Left ventricle myocardium superior (tissue), 1 donor: ENCODE measurements around the gene COL24A1. TPM values are rescaled to one million over a fixed set of nuclear protein-coding genes. Genes with fewer than 3 reads are reported as not detected.
"Not testable (repeated sequence)": the region's sequence is repeated elsewhere in the genome, so short reads cannot be mapped to it uniquely, and the experiment has no call there.

Experiments used
- ATAC-seq: fragments of 200-7000 bp; cut with Tn5 transposase; one replicate; pipeline ENCODE4 v1.9.1; 2020; ENCODE audit warnings: mild to moderate bottlenecking, moderate library complexity
- DNase-seq: peaks from one replicate; pipeline ENCODE4 v3.0.0-alpha.2; 2020
- intact Hi-C: fragments of 100-400 bp; cut with micrococcal nuclease; formaldehyde crosslinking; loops from one replicate; pipeline ENCODE4 v1.11.0; 2022
- total RNA-seq: library from RNA; stranded (reverse); fragmentation: NEBNext Ultra II Directional; extraction: Animal tissue kit (Norgen Biotek cat#: 25700); gene quantifications from one replicate; pipeline ENCODE4 v1.2.1, GENCODE V29; 2021
- donor health status: DM: no; HTN: yes; CAD: no; lungs with severe emphysema.

Gene COL24A1
- total RNA-seq, 1 donor from 2014 or later, result 0.82 TPM

DNA sequence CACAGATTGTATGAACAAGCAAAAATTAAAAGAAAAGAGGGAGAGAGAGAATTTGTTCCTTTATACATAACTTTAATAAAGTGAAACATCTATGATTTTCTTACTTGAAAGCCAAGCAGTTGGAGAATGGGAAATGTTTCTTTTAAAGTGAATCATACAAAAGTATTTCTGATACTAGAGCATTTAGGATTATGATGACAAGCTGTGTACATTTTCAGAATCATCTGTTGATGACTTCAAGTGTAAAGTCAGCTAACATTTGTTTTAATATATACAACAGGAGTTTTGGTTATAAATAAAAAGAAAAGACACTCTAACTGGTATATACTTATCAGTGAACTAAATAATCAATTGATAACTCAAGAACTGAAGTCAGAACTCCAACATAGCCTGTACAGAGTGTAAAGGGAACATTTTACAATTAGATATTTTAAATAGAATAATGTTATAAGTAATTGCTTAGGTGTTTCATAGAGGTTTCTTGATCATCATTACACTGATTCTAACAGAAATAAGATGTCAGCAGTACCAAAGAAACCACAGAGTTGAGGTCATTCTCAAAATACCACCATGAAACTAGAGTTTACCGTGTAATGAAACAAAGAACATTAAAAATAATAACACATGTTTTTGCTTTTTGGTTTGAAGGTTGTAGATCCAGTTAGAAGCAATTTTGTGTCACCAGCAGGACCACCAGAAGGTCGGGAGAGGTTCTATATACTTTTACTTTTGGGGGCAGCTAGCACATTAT, 103.4 kb downstream of the COL24A1 start:
- ATAC-seq, result no peak
- intact Hi-C loops, result no loop called here
- no peak for DNase-seq

GRCh38 chr1:86035101-86035500, 121.5 kb downstream of the COL24A1 start:
- ATAC-seq, result no peak
- DNase-seq, result no peak
- intact Hi-C loops, result no loop called here

GRCh38 chr1:86030180-86030579, 126.4 kb downstream of the COL24A1 start:
- intact Hi-C loops, result no loop called here
- ATAC-seq (no peak), DNase-seq (no peak)

DNA sequence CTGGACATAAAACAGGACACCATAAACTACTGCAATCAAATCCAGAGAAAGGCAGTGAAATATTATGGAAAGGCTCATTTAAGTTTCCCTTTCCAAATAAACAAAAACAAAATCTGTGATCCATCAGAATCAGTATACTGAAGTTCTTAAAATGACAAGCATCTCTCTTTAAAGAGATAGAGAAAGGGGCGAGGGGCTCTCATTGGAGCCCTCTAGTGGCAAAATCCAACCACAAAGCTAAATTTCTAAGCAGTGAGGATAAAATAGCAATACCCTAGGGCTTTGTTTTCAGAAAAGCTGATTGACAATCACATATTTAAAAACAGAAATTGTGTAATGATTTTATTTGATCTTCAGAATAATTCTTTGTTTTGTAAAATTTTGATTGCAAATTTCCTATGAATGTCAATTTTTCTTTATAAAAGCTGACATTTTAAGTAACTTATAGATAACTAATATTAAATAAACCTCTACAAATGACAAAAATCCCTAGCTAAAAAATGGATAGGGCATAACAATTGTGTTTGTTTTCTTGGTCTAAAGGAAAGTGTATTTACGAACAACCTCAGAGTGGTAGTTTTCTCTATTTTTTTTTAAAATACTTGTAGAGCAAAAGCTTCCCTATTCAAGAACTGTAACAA, 138.2 kb downstream of the COL24A1 start:
- DNase-seq (no peak), ATAC-seq (no peak)
- intact Hi-C loops, result no loop called here

DNA sequence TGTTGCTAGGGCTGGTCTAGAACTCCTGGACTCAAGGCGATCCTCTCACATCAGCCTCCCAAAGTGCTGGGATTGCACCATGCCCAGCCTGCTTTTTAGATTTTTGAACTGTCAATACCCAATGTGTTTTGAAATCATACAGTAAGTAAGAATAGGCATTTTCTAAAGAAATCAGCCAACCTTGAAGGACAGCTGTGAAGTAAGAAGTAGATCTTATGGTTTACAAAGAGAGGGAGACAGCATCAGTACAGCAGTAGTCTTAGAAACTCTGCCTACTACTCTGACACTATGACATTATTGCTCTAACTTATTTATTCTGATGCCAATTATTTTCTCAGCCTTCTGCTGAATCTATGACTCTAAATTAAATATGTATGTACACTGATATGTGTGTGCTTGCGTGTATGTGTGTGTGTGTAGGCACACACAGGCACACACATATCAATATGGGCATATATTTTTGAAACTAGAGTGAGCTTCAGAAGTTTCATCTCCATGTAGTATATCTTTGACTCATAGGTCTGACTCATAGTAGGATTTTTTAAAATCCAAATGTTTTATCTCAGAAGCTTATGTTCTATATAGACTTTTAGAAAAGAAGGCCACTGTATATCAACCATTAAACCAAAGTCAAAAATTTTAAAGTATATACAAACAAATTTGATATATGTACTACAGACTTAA, 140.4 kb downstream of the COL24A1 start:
- intact Hi-C loops, result no loop called here
- DNase-seq (no peak), ATAC-seq (no peak)

DNA sequence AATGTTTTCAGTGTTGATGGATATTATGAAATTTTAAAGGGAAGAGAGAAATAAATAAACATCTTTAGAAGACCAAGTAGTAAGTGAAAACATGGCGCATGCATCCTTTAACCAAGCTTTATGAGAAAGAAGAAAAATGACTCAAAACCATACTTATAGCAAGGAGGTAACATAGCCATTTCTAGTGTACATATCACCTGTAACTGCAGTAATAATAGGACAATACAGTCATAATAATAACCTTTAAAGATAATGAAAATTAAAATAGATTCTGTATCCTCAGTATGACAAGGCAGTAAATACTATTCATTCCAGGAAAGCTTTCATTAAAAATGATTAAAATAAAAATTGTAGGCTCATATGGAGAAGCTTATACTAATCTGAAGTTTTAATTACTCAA, 141.2 kb downstream of the COL24A1 start:
- intact Hi-C loops, result no loop called here
- DNase-seq (no peak), ATAC-seq (no peak)

DNA sequence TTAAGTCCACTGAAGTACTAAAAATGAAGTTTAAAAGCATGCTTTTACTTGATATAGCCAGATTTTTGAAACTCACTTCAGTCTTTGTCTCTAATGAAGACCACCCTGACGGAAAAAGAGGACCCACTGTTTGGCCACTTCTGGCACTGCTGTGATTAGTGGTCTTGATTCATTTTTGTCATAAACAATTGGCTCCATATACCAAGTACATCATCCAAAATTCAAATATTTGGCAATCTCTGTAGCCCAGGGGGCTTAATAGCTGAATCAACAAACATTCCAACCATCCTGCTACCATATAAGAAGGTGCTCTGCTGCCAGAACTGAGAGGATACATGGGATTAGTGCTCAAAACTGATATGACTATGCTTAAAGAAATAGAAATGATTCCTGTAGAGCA, 156.0 kb downstream of the COL24A1 start:
- ATAC-seq, result no peak
- intact Hi-C loops, result no loop called here
- DNase-seq, result no peak

GRCh38 chr1:85998105-85998855, 158.3 kb downstream of the COL24A1 start:
- ATAC-seq (no peak), DNase-seq (no peak)
- intact Hi-C loops, result no loop called here

- no peak for DNase-seq
- ATAC-seq, result no peak
- intact Hi-C loops, result no loop called here
These were observed 163.8 kb downstream of the COL24A1 start for GRCh38 chr1:85992791-85993190.

GRCh38 chr1:85991261-85991660, 165.3 kb downstream of the COL24A1 start:
- intact Hi-C loops, result no loop called here
- DNase-seq (no peak), ATAC-seq (no peak)

GRCh38 chr1:85984636-85985035, 171.9 kb downstream of the COL24A1 start:
- DNase-seq (no peak), ATAC-seq (no peak)
- intact Hi-C loops, result no loop called here

DNA sequence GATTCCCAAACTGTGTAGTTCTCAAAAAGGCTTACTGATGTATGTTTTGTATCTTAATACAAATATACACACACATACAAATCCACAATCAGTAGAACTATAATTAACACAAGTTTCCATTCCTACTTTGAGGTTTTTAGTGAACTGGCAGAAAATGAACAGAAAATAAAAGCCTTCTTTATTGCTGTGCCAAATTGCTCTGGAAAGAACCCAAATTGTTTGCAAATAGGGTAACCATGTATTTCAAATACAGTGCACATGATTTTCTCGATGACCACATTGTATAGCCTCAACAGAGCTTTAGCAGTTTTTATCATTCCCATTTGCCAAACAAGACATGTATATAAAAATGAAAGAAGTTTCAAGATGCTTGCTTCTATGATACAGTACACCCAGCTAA, 173.3 kb downstream of the COL24A1 start:
- no peak for DNase-seq
- intact Hi-C loops, result no loop called here
- ATAC-seq, result no peak

DNA sequence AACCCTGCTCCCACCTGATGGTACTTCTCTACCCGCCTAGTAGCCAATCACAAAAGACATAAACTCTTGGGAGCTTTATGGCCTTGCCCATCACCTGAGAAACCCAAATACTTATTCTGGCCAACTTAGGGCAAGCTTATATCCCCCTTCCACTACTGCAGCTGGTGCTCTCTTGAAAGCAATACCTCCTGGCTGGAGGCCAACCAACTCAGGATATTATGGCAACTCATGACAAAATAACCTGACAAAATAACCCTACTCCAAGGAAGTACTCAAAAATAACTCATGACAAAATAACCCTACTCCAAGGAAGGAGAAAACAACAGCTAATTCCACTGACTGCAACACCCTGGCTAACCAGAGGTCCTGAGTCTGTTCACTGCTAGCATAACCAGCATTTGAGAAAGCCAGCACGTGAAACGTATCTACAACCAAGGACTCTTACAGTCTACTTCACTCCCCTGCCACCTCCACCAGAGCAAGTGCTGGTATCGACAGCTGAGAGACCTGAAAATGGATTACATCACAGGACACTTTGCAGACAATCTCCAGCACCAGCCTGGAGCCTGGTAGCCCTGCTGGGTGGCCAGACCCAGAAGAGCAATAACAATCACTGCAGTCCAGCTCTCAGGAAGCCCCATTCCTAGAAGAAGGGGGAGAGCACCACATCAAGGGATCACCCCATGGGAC, 179.9 kb downstream of the COL24A1 start:
- intact Hi-C loops, result no loop called here
- ATAC-seq, result no peak

DNA sequence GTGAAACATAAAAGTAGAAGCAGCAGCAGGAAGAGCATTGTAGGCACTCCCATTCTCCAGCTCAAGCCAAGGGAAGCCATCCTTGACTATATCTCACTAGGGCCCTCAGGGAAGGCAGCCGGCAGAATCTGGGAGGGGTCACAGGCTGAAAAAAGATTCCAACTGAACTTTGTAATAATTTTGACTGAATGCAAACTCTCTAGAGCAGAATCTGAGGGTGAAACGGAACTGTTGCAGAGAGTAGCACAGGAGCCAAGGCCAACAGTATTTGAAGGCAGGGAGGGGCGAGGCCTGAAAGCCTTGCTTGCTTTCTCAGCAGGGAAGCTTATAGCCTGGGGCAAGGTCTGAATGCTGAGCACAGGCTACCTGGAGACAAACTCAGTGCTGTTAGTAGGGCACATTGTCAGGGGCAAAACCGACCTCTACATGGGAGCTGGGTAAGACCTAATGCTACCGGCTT, 180.6 kb downstream of the COL24A1 start:
- intact Hi-C loops, result no loop called here
- ATAC-seq (peak; percentile 26), DNase-seq (no peak)

More for the DNA sequence above, 179.9 kb downstream of the COL24A1 start:
- no peak for DNase-seq

- intact Hi-C loops, result no loop called here
- no peak for ATAC-seq
- no peak for DNase-seq
These were observed 194.1 kb downstream of the COL24A1 start for GRCh38 chr1:85962457-85962856.

- no peak for ATAC-seq
- intact Hi-C loops, result no loop called here
- no peak for DNase-seq
These were observed 198.8 kb downstream of the COL24A1 start for GRCh38 chr1:85957760-85958159.

GRCh38 chr1:85955218-85955617, 201.4 kb downstream of the COL24A1 start:
- ATAC-seq, DNase-seq, intact Hi-C loops: not testable (repeated sequence)

- intact Hi-C loops, result no loop called here
- no peak for ATAC-seq
These were observed 204.1 kb downstream of the COL24A1 start for GRCh38 chr1:85952460-85952859.

GRCh38 chr1:85947186-85947585, 209.4 kb downstream of the COL24A1 start:
- DNase-seq (no peak), ATAC-seq (no peak)
- intact Hi-C loops, result no loop called here

More at GRCh38 chr1:85952460-85952859, 204.1 kb downstream of the COL24A1 start:
- no peak for DNase-seq
